ENCODE measurements around the gene TSPAN17.

The TSPAN17 gene

DNA sequence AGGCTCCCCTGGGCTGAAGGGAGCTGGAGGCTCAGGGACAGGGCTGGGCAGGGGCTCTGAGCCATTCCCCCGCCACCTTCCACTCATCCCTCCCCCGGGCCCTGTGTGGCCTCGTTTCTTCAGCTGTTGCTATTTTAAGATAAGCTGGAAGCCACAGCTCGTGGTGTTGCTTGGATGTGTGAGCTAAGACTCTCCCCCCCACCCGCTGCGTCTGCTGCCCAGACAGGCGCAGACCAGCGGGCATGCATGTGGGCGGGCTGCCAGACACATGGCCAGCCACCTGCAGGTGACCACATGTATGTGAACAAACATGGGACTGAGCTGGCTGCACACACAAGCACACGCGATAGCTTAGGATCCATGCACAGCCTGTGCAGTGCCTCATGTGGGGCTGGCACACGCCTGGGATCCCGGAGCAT is 25.6 kb upstream of the TSPAN17 start:
- no peak for DNase-seq (ENCODE audit: low read depth)

DNA sequence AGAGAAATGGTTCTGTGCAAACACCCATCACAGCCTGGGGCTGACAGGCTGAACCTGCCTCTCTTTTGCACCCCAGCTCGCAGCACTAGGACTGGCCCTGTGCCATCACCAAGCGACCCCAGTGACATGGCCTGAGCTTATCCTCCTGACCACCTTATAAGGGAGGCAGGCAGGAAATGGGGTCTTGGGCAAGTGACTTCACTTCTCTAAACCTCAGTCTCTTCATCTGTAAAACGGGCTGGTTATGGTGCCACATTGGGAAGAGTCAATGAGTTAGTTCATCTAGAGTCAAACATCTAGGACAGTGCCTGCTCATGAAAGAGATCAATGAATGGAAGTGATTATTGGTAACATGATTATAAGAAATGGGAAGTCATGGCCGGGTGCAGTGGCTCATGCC is 23.1 kb upstream of the TSPAN17 start:
- no peak for DNase-seq (ENCODE audit: low read depth)

DNA sequence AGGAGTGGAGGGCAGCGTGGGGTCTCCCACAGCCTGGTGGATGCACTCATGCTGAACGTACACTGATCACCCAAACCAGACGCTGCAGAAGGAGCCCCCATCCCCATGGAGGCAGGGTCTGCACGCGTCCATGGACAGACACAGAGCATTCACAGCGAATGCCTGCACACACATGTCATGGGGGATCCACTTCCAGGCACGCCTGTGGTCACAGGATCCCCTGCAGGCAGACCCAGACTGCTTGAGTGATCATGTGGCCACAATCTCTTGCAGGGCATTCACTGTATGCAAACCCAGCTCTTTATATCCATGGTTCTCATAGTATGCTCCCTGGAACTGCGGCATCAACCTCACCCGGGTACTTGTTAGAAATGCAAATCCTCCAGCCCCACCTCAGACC is 22.3 kb upstream of the TSPAN17 start:
- DNase-seq (ENCODE audit: low read depth) = no peak

DNA sequence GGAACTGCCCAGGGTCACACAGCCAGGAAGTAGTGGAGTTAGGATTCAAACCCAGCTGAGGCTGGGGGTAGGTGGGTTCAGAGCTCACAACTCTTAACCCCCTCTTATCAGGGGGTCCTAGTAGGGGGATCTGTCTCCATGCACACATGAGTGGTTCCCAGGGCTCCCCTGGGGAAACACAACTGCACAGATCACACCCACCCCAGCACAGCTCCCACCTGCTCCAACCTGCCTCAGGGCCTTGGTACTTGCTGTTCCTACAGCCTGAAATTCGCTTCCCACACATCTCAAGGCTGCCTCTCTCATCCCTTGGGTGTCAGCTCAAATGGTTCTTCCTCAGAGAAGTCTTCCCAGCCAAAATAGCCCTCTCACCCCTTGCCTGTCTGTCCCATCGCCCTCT is 21.8 kb upstream of the TSPAN17 start:
- DNase-seq (ENCODE audit: low read depth) = no peak

DNA sequence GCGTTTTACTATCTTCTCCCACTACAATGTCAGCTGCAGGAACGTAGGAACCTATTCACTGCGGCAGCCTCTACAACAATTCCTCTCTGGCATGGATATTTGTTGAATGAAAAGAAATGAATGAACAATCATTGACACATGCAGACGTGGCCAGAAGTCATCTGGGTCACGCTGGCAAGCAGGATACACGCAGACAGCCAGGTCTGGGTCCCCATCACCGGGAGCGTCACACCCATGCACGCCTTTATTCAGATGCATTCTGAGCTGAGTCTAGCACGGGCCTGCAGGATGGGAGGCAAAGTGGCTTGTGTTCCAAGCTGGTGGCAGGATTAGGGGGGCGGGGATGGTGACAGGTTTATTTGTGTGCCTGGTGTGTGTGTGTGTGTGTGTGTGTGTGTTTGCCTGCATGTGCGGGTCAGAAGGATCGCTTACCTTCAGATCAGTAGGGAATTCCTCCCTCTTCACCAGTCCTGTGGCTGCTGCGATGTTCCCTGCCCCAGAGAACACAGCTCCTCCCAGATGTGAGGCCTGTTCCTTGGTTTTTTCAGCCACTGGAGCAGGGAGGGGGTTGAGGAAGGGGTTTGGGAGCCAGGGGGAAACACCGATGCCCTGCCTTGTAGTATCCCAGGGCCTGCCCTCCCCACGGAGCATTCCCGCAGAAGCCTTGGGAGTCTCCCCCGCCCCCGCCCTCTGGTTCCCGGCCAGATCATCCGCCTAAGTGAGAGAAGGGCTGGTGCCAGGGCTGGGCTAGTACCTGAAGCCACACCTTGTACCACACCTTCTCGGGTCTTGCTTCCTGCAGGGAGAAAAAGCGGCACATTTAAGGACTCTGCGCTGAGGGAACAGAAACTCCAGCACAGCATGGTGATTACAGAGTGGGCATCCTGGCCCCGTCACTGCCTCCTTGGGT is 21.1 kb upstream of the TSPAN17 start:
- DNase-seq (ENCODE audit: low read depth) = no peak

DNA sequence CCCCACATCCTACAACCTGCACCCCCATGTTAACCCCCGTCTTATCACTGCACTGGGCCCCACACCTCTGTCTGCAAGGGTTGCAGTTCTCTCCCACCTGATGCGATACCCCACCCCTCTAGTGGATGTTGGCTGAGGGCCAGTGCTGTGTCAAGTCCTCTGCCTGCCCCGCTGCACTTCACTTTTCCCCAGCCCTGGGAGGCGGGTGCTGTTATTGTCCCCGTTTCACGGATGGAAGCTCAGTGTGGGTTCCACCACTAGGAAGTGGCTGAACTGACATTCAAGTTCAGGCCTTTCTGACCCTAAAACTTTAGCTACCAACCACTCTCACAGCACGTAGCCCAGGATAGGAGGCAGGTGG is 20.4 kb upstream of the TSPAN17 start:
- DNase-seq (ENCODE audit: low read depth) = no peak

DNA sequence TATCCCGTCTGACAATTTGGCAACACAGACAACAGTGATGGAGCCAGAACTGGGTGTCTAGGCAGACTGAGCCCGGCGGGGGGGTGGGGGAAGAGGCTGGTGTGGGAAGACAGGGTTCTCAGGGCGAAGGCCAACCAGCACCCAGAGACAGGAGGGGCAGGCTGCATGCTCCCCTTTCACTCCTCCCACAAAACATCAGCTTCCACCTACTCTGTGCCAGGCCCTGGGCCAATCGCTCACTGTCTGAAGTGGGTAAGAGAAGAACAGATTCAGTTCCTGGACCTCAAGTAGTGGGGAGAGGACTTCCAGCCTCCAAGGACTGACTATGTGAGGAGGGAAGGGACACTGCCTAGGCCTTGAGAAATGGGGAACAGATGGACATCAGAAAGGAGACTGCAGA is 19.7 kb upstream of the TSPAN17 start:
- DNase-seq (ENCODE audit: low read depth) = no peak

DNA sequence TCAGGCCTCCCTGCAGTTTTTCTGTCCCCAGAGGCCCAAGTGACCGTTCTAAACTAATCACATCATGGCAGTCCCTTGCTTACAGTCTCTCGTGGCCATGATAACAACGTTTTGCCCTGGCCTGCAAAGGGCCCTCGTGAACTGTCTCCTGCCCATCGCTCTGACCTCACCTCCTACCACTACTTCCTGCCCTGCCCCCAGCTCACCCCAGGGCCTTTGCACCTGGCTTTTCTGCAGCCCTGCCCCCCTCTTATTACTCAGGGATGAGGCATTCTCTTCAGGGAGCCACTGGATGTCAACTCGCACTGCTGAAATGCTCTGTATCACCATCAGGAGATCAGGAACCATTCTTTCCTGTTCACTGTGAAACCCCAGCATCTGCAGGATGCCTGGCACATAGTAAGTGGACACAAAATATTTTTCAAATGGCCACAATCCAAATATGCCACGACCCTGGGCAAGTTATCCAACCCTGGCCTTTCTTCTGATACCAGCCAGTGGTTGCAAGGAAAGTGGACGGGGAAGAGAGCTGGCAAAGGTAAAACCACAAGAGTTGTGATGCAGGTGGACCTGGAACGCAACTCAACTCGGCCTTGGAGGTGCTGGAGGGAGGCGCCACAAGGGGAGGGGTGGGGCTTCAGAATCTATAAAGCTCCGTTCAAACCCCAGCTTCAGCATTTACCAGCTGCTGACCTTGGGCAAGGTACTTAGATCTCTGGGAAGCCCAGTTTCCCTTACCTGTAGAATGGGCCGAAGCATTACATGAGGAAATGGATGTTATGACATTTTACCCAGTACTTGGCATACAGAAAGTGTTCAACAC is 18.7 kb upstream of the TSPAN17 start:
- no peak for DNase-seq (ENCODE audit: low read depth)

DNA sequence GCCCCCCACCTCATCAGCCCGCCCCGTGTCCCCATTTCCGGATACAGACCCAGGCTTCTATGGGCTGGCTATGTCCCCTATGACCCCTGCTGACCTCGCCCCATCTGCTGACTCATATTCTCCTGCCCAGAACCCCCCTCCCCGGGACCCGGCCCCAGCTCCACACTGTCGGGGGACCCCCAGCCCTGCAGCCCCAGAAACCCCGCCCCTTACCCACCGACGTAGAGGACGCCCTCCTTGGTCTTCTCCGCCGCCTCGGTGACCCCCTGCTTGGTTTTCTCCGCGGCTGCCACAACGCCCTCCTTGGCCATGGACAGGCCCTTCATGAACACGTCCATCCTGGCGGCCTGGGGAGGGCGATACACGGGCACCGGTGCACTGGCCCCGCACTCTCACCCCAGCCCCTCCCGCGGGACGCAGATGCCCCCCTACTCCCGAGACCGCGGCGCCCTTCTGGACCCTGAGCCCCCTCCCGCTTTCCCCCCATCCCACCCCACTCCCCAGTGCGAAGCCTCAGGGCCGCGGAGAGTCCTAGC is 17.9 kb upstream of the TSPAN17 start:
- no peak for DNase-seq (ENCODE audit: low read depth)

DNA sequence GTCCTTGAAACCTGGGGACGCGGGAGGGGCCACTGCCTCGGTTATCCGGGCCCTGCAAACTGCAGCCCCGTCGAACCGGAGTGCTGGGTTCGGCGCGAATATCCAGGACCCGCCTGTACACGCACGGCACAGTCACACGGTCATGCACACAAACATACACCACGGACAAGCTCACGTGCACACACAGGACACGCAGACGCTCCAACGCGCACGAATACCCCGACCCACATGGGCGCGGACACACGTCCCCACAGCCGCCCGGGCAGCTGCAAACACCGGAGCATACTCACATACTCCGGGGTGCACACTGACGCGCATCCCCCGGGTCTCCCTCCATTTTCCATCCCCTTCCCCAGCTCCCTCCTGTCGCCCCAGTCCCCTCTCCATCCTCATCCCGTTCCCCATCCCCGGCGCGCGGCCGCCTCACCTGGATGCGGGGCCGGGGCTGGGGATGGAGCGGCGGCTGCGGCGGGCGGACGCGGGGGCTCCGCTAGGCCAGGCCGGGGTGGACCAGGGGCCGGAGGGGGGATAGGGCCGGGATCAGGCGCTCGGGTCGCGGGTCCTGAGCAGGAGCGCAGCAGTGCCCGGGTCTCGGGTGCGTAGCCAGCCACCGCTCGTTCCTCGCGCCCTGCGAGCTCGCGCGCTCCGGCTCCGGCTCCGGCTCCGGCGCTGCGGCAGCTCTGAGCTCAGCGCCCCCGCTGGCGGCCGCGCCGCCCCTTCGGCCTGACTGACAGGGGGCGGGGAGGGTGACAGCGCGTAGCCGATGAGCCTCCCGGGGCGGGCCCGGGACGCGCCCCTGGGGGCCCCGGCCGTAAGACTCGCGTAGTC is 17.2 kb upstream of the TSPAN17 start, which contains the start of the genes EIF4E1B and SNCB:
TSS of gene EIF4E1B (plus strand) at position 823 of the 828 bp plus-strand sequence. CDS start 12,113 bp downstream, outside the sequence.
TSS of gene SNCB (minus strand) at position 682 of the 828 bp plus-strand sequence. CDS start 880 bp downstream, outside the sequence.
- no peak for DNase-seq (ENCODE audit: low read depth)

DNA sequence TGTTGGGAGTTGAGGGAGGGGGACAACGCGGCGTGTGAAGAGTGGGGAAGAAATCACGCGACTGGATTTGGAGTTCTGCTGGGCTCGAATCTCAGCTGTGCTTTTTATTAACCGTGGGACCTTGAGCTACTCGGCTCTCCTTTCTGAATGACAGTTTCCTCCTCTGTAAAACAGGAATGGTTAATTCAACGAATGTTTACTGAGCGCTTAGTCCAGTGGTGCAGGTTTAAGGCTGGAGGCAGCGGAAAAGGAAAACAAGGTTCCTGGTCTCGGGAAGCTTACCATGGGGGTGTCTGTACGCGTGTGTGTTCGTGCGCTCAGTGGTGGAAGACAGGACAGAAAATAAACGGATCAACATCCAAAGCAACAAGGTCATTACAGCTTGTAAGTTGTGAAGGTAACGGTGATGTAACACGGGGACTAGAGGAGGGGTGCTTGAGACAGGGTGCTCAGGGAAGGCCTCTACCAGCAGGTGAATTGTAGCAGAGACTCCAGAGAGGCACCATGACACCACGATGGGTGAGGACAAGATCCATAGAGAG is 16.5 kb upstream of the TSPAN17 start:
- DNase-seq (ENCODE audit: low read depth) = no peak

DNA sequence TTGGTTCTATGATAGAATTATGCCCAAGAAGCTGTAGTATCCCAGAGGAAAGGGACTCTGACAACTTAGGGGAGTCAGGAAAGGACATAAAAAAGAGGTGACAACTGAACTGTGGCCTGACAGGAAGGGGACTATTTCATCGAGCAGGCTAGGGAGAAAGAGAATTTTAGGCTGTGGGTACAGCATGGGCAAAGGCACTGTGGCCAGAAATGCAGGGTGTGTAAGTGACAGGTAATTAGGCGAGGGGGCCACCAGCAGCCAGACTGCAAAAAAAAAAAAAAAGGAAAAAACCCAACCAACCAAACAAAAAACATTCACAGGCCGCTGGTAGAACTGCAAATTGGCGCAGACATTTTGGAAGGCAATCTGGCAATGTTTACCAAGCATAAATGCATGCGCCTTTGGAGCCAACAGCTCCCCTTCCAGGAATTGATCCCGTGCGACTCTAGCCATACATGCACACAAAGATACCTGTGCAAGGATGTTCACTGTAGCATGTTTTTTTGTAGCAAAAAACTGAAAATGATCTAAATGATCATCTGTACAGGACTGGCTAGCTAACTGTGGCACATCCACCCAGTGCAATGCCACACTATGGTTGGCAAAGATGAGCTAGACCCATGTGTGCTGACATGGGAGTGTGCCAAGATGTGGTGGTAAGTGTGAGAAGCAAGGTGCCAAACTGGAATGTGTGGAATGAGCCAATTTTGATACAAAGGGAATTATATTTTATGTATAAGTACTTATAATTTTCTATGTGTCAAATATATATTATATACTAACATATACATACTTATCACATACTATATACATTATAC is 15.7 kb upstream of the TSPAN17 start:
- no peak for DNase-seq (ENCODE audit: low read depth)

DNA sequence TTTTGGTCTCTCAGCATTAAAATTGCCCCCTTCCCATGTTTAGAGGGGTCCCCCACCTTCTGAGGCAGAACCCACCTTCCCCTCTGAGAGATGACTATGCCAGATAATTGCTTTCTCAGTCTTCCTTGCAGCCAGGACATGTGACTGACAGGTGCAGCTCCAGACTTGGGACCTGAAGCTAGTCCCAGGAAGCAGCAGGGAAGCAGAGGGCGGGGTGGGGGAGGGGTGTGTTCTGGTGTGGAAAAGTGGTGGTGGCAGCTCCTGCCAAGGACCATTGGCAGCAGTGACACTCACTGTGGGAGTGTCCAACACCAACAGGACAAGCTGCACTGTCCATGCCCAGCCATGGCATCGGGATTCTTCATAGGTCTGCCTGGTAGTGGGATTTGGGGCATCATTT is 14.5 kb upstream of the TSPAN17 start:
- no peak for DNase-seq (ENCODE audit: low read depth)

DNA sequence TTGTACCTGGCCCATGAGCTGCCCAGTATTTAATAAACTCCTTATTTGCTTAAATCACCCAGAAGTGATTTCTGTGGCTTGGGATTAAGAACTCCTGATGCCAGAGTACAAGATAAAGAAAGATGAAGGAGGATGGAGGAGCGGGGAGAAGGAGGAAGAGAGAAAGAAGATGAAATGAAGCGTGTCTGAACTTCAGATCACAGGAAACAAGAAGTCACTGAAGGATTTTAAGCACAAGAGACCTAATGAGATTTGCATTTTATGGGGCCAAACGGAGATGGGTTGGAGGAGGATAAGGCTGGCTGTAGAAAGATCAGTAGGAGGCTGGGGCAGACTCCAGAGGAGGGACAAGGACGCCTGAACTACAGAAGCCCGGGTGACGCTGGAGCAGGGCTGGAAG is 13.7 kb upstream of the TSPAN17 start:
- DNase-seq (ENCODE audit: low read depth) = no peak

DNA sequence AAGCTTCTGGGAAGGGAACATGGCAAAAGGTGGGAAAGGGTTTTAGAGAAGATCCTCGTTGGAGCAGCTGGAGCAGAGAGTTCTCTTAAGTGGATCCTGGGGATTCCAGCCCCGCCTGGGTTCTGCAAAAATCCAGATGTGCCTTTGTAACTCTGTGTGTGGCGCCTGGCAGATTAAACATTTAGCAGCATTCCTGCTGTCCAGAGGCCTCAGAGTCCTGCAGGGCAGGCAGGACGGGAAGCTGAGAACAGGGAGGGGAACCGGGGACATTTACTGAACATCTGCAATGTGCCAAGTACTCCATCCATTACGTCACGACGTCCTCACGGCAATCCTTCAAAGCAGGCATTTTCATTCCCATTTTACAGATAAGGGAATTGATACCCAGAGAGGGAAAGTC is 10.9 kb upstream of the TSPAN17 start:
- no peak for DNase-seq (ENCODE audit: low read depth)

DNA sequence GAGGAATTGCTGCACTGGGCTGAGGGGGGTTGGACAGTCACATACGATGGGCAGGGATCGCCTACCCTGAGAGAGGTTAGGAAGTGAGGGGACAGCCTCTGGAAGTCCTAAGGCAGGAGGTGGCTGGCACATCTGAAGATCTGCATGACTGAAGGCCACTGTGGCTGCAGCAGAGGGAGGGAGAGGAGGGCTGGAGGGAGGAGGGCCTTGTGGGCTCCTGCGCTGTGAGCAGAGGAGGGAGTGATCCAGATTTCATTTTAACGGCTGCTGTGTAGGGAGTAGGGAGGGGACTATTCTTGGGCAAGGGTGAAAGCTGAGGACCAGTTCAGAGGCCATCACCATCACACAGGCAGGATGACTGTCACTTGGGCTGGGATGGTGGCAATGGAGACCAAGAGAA is 9.7 kb upstream of the TSPAN17 start:
- no peak for DNase-seq (ENCODE audit: low read depth)

DNA sequence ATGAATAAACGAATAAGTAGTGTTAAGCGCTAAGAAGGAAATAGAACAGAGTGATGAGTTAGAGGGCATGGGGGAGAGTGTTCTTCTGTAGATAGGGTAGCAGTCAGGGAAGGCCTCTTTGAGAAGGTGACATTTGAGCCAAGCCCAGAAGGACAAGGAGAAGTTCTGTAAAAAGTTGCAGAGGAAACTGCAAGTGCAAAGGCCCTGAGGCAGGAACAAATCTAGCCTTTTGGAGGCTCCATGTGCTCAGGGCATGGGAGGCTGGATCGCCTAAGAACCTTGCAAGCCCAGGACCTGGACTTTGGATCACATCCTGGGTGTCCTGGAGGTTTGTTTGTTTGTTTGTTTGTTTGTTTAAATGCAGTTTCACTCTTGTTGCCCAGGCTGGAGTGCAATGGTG is 8.8 kb upstream of the TSPAN17 start:
- no peak for DNase-seq (ENCODE audit: low read depth)

DNA sequence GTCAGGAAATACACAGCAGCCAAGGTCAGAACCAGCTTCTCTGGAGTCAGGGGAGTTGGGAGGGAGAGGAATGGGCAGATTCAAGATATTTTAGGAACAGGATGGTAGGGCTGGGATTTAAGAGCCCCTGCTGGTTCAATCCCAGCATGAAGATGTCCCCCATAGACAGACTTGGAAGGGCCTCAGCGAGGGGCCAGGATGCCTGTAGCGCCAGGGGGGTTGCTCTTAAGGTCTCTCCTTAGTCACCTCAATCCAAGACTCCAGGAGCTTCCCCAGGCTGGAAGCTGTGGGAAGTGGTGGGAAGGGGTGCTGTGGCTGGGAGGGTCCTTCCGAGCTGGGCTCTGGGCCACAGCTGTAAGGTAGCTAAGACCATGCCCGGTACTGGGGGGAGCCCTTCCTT is 8.1 kb upstream of the TSPAN17 start:
- DNase-seq (ENCODE audit: low read depth) = no peak

DNA sequence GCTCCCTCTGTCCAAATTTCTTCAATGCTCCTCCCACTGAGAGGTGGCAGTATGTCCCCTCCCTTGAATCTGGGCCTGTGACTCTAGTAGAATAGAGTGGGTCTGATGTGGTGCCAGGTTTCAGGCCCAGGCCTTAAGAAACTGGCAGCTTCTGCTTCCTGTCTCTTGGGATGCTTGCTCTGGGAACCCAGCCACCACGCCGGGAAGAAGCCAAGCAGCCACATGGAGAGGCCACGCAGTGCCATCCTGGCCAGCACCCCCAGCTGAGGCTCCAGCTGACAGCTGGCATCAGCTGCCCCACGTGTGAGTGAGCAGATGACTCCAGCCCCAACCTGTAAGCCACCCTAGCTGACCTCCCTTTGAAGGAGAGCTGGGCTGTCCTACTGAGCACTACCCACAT is 7.3 kb upstream of the TSPAN17 start:
- DNase-seq (ENCODE audit: low read depth) = no peak

DNA sequence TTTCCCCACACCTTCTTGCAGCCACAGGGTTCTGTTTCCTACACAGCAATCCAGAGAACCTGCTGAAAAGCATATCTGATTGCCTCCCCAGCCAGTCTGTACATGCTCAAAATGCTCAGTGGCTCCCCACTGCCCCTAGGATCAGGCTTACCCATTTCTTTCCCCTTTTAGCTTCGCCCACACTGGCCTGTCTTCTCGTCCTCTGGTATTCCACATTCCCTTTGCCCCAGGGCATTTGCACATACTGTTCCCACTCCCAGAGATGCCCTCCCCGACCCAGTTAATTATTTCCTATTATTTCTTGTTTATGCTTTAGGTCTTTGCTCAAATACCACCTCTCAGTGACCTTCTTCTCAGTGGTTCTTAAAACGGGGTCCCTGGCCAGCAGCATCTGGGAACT is 6.7 kb upstream of the TSPAN17 start:
- DNase-seq (ENCODE audit: low read depth) = no peak

Measured in stimulated activated CD4-positive, alpha-beta T cell treated with anti-CD3 and anti-CD28 coated beads, Interleukin-2, amount 100 ng/mL, for 4 hours (primary cell).